DMS153 treated with DMSO at 0.1 percent for 48 hours (cell line): ENCODE results near the gene TMED10.

Experiments
- DNase-seq: peaks from one replicate; lab custom pipeline; 2025; ENCODE audit not compliant: unreplicated experiment; lab: John Stamatoyannopoulos, UW

The TMED10 gene

GRCh38 chr14:75176142-75176820 is at the start of gene TMED10:
Gene TMED10, minus strand, starts transcription at chr14:75176612. Its CDS starts 33 bp downstream, at chr14:75176579.
- DNase-seq = peak; percentile 13

GRCh38 chr14:75224561-75224960 is 48.1 kb upstream of the TMED10 start:
- no peak for DNase-seq

- no peak for DNase-seq
Measured at GRCh38 chr14:75223664-75224154, 47.3 kb upstream of the TMED10 start.

GRCh38 chr14:75222208-75222701 is 45.8 kb upstream of the TMED10 start:
- no peak for DNase-seq

GRCh38 chr14:75221797-75222196 is 45.4 kb upstream of the TMED10 start:
- DNase-seq = no peak

- DNase-seq = no peak
Measured at GRCh38 chr14:75220156-75220555, 43.7 kb upstream of the TMED10 start.

GRCh38 chr14:75217508-75218206 is 41.2 kb upstream of the TMED10 start:
- no peak for DNase-seq

- no peak for DNase-seq
Measured at GRCh38 chr14:75216427-75217006, 40.1 kb upstream of the TMED10 start.

- DNase-seq = no peak
Measured at GRCh38 chr14:75215520-75215919, 39.1 kb upstream of the TMED10 start.

GRCh38 chr14:75214558-75214957 is 38.1 kb upstream of the TMED10 start:
- no peak for DNase-seq

- no peak for DNase-seq
Measured at GRCh38 chr14:75213172-75213571, 36.8 kb upstream of the TMED10 start.

GRCh38 chr14:75208843-75209242 is 32.4 kb upstream of the TMED10 start:
- DNase-seq = no peak

- DNase-seq = no peak
Measured at GRCh38 chr14:75206190-75206589, 29.8 kb upstream of the TMED10 start.

- DNase-seq = no peak
Measured at GRCh38 chr14:75205591-75205990, 29.2 kb upstream of the TMED10 start.

GRCh38 chr14:75204116-75204515 is 27.7 kb upstream of the TMED10 start:
- DNase-seq = no peak

GRCh38 chr14:75202657-75203056 is 26.2 kb upstream of the TMED10 start:
- no peak for DNase-seq

- DNase-seq = no peak
Measured at GRCh38 chr14:75201087-75201486, 24.7 kb upstream of the TMED10 start.

GRCh38 chr14:75200451-75200850 is 24.0 kb upstream of the TMED10 start:
- peak; percentile 80 for DNase-seq

GRCh38 chr14:75198291-75198933 is 22.0 kb upstream of the TMED10 start:
- peak; percentile 50 for DNase-seq

GRCh38 chr14:75197338-75197737 is 20.9 kb upstream of the TMED10 start:
- DNase-seq = no peak

GRCh38 chr14:75196468-75196867 is 20.1 kb upstream of the TMED10 start:
- peak; percentile 63 for DNase-seq
